Nephron progenitor cell (in vitro differentiated cells): ENCODE data around the gene VWA8.

Experiments used
- DNase-seq: peaks from one replicate; pipeline ENCODE4 v3.0.0; 2021
- H3K27ac Mint-ChIP-seq: 2 replicates; pipeline ENCODE4 v1.8.0; 2021; ENCODE audit warnings: mild to moderate bottlenecking, moderate library complexity, mixed read lengths
- H3K27me3 Mint-ChIP-seq: 2 replicates; pipeline ENCODE4 v1.8.0; 2021; ENCODE audit warnings: mild to moderate bottlenecking, low read depth, mixed read lengths; ENCODE audit not compliant: poor library complexity
- H3K36me3 Mint-ChIP-seq: 2 replicates; pipeline ENCODE4 v1.8.0; 2021; ENCODE audit warnings: low read depth, mixed read lengths
- H3K4me1 Mint-ChIP-seq: 2 replicates; pipeline ENCODE4 v1.8.0; 2021; ENCODE audit warnings: mixed read lengths
- H3K4me3 Mint-ChIP-seq: 2 replicates; pipeline ENCODE4 v1.8.0; 2021; ENCODE audit warnings: mild to moderate bottlenecking, moderate library complexity, mixed read lengths
- H3K9me3 Mint-ChIP-seq: 2 replicates; pipeline ENCODE4 v1.8.0; 2021; ENCODE audit warnings: mild to moderate bottlenecking, moderate library complexity, mixed read lengths
- CTCF ChIP-seq: fragments of 200-600 bp; sonication (generic); IDR thresholded peaks from 2 replicates; pipeline ENCODE4 v1.5.0; 2021; ENCODE audit warnings: antibody characterized with exemption

The VWA8 gene

GRCh38 chr13:41528021-41528420 is 432.9 kb downstream of the VWA8 start:
- no peak for DNase-seq
- Mint-ChIP-seq H3K9me3 (no peaks in the 10 kb centered on the region), H3K4me3 (no peak overlapping the region), H3K4me1 (peaks cover 22% of the 10 kb centered on the region), H3K27ac (no peak overlapping the region), H3K27me3 (peaks cover 12% of the 10 kb centered on the region), H3K36me3 (no peaks in the 10 kb centered on the region)
- TF ChIP-seq CTCF = no peak

GRCh38 chr13:41520660-41521630 is 440.0 kb downstream of the VWA8 start:
- Mint-ChIP-seq H3K9me3 (peaks cover 19% of the 10 kb centered on the region), H3K27ac (no peak overlapping the region), H3K27me3 (peaks cover 10% of the 10 kb centered on the region), H3K4me3 (no peak overlapping the region), H3K36me3 (no peaks in the 10 kb centered on the region), H3K4me1 (peaks cover 24% of the 10 kb centered on the region)
- no peak for TF ChIP-seq CTCF
- DNase-seq = no peak

GRCh38 chr13:41520016-41520659 is 440.8 kb downstream of the VWA8 start:
- H3K4me3 Mint-ChIP-seq = no peak overlapping the region
- DNase-seq = no peak
- peaks cover 21% of the 10 kb centered on the region for H3K4me1 Mint-ChIP-seq

More at GRCh38 chr13:41520016-41520659, 440.8 kb downstream of the VWA8 start:
- H3K27ac Mint-ChIP-seq = no peak overlapping the region
- H3K27me3 Mint-ChIP-seq = peaks cover 10% of the 10 kb centered on the region
- H3K36me3 Mint-ChIP-seq = no peaks in the 10 kb centered on the region
- H3K9me3 Mint-ChIP-seq = peaks cover 25% of the 10 kb centered on the region
- TF ChIP-seq CTCF = no peak
